ENCODE results near the gene CTNNAL1.

Gene CTNNAL1

DNA sequence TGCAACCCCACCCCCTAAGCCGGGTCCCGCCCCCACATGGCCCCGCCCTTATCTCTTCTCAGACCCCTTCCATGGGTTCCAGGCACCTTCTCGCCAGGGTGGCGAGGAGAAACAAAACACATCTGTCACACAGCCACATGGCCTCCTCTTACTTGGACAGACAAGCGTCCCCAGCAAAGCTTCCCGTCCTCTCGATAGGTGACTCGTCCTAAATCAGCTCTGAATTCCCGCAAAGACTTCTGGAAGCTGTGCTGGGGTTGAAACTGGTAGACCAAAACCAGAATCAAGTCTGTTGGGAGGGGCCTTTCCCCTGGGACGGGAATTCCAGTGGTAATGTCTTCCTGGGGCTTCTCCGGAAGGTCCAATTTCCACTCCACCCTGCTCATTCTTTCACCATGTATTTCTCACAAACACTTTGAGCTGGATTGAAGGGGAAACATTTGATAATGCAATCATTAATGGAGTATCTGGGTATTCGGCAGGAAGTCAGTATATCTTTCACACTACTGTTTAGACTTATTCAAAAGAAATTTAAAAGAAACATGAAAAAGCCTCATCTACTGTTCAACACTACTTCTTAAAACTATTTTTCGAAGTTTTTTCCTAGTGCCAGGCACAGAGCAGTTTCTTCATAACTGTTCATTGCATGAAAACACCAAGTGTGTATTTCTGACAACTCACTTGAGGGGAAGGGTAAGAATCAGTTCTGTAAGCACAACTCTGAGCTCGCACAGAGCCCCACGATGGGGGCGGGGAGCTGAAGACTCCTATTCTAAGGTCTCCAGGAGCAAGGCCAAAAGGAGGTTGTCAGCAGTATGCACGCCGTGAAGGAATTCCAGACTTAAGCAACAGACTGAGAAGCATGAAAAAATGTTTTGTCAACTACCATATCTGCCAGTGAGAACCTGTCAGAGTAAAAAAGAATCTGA, 644 bp upstream of the CTNNAL1 start:
- no peak for TF ChIP-seq CTCF (IDR thresholded peaks at IDR 0.05; ENCODE audit: control extremely low read depth, extremely low read depth, low read depth, missing control alignments)
- DNase-seq (ENCODE audit: extremely low spot score): no peak
- ChIA-PET CTCF (interaction anchor here (1.1 kb wide), 3 partner anchors 13 to 43 kb away, joined by 3 to 4 read pairs (median 3); no protein-coding TSS in a partner anchor), POLR2A (interaction anchor here (0.7 kb wide), 1 partner anchor 105 kb away, joined by 3 read pairs; no protein-coding TSS in a partner anchor)

DNA sequence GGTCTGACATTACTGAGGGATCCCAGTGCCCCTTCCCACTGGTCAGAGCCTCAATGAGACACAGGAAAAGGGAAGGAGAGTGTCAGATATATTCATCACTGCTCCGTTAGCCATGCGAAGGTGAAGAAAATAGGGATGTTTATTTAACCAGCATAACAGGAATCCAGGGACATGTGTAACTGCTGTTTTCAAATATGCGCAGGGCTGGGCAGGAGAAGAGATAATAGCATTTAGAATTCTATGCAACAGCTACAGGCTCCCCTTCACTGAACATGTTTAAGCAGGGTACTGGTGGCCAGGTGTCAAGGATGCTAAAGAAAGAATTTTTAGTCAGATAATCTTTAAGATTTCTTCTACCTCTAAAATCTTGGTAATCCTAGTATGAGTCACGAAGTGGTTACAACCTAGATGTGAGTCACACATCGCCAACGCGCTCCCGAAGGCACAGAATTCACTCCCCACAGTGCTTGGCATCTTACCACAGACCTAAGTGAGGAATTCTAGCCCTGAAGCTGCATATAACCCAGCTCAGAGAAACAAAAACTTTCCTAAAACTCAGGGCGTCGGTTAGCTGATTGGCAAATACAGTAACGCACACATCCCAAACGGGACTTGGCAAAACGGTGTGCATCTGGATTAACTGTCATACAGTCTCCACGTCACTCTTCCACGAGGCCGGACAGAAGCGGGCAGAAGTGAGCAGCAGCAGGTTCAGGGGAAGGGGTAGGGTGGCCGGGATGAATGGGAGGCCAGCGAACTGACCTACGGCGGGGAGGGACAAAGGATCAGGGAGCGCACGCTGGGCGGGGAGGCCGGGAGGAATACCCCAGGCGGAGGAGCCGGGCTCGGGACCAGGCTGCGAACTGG, 1.1 kb downstream of the CTNNAL1 start:
- CTCF ChIA-PET: no interaction called here
- DNase-seq (ENCODE audit: extremely low spot score): peak; percentile 41
- no peak for TF ChIP-seq CTCF (IDR thresholded peaks at IDR 0.05; ENCODE audit: control extremely low read depth, extremely low read depth, low read depth, missing control alignments)
- POLR2A ChIA-PET: no interaction called here

DNA sequence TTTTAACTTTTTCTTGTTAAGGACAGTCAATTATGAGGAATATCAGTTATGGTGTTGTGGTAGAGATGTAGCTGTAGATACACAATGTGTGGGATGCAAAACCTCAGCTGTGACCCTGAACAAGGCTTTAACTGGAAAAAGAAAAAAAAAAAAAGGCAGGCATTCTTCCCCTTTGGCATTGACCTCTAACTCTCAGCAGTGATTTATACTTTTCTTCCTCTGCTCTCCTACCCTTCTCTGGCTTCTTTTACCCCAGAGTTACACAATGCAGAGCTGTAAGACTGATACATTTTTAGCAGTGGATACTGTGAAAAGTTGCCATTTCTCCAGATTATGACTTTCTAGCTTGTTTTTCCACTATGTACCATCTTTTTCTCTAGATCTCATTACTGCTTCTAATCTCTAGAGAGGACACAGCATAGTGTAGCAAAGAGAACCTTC, 2.0 kb downstream of the CTNNAL1 start:
- ChIA-PET POLR2A (no interaction called here), CTCF (interaction anchor here (1.1 to 1.3 kb wide), 3 partner anchors 13 to 401 kb away, joined by 3 read pairs; no protein-coding TSS in a partner anchor)
- DNase-seq (ENCODE audit: extremely low spot score): no peak
- TF ChIP-seq CTCF (IDR thresholded peaks at IDR 0.05; ENCODE audit: control extremely low read depth, extremely low read depth, low read depth, missing control alignments): no peak

- DNase-seq (ENCODE audit: extremely low spot score): peak; percentile 44
- TF ChIP-seq CTCF (IDR thresholded peaks at IDR 0.05; ENCODE audit: control extremely low read depth, extremely low read depth, low read depth, missing control alignments): no peak
- ChIA-PET POLR2A (interaction anchor here (1.4 kb wide), 1 partner anchor 12 kb away, joined by 4 read pairs; no protein-coding TSS in a partner anchor), CTCF (interaction anchor here (0.8 to 1.5 kb wide), 8 partner anchors 8 to 401 kb away, joined by 3 to 5 read pairs (median 3); no protein-coding TSS in a partner anchor)
These were observed 2.6 kb downstream of the CTNNAL1 start for GRCh38 chr9:109010746-109011145.

DNA sequence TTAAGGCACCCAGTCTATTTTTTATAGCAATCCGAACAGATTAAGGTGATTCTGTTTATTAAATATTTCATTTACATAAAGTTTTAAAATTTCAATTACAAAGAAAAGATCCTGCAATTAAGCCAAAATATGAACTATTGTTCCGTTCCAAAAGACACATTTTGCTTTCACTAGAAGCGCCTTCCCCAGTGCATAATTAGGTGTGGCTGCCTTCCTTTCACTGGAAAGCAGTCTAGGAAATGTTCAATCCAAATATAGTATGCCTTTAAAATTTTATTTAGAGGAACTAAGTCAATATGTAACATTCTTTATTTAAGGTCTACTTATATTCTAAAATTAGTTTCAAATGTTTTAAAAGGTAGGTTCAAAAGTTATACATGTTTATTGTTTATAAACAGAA, 7.6 kb downstream of the CTNNAL1 start:
- ChIA-PET POLR2A (no interaction called here), CTCF (interaction anchor here (1.3 to 1.4 kb wide), 2 partner anchors 10 to 15 kb away, joined by 3 to 5 read pairs; no protein-coding TSS in a partner anchor)

More for the DNA sequence above, 7.6 kb downstream of the CTNNAL1 start:
- TF ChIP-seq CTCF (IDR thresholded peaks at IDR 0.05; ENCODE audit: control extremely low read depth, extremely low read depth, low read depth, missing control alignments): no peak
- no peak for DNase-seq (ENCODE audit: extremely low spot score)
